Activated CD4-positive, alpha-beta T cell treated with anti-CD3 and anti-CD28 coated beads, Interleukin-2, amount 10 ng/mL, durations not matched to agents 7 days and 5 days (primary cell): ENCODE results near the gene DNAJC12. TPM values are rescaled to one million over a fixed set of nuclear protein-coding genes. Genes with fewer than 3 reads are reported as not detected.
A peak's percentile ranks its signal among the peaks of the same experiment; 100 is the strongest.
"Not testable (repeated sequence)": the region's sequence is repeated elsewhere in the genome, so short reads cannot be mapped to it uniquely, and the experiment has no call there.

Experiments
- CTCF ChIA-PET: fragments of 350-600 bp; sonication (Branson Sonifier 250); formaldehyde crosslinking; loops from one replicate; lab custom pipeline; 2021; ENCODE audit warnings: antibody characterized with exemption; lab: Charles Lee
- POLR2A ChIA-PET: fragments of 350-600 bp; sonication (Branson Sonifier 250); formaldehyde crosslinking; loops from one replicate; lab custom pipeline; 2021; ENCODE audit warnings: antibody characterized with exemption; lab: Charles Lee
- DNase-seq: peaks from one replicate; pipeline ENCODE4 v3.0.0-alpha.2; 2020
- H3K27ac Mint-ChIP-seq: one replicate; pipeline ENCODE4 v1.8.0; 2021; ENCODE audit warnings: mild to moderate bottlenecking, moderate library complexity, mixed read lengths
- H3K27me3 Mint-ChIP-seq: one replicate; pipeline ENCODE4 v1.8.0; 2021; ENCODE audit warnings: mixed read lengths
- H3K36me3 Mint-ChIP-seq: one replicate; pipeline ENCODE4 v1.8.0; 2021; ENCODE audit warnings: low read depth, mixed read lengths
- H3K4me1 Mint-ChIP-seq: one replicate; pipeline ENCODE4 v1.8.0; 2021; ENCODE audit warnings: mixed read lengths
- H3K4me3 Mint-ChIP-seq: one replicate; pipeline ENCODE4 v1.8.0; 2021; ENCODE audit warnings: mild to moderate bottlenecking, moderate library complexity, mixed read lengths
- H3K9me3 Mint-ChIP-seq: one replicate; pipeline ENCODE4 v1.8.0; 2021; ENCODE audit warnings: mixed read lengths
- total RNA-seq, 2 experiments: library from RNA; stranded (reverse); gene quantifications; one replicate each; pipeline ENCODE4 v1.2.3, GENCODE V29; 2021

Gene DNAJC12
- total RNA-seq = 1 to 10 TPM in 1 of 2 experiments, under 1 TPM in 1; 0.79 to 1.9 TPM

DNA sequence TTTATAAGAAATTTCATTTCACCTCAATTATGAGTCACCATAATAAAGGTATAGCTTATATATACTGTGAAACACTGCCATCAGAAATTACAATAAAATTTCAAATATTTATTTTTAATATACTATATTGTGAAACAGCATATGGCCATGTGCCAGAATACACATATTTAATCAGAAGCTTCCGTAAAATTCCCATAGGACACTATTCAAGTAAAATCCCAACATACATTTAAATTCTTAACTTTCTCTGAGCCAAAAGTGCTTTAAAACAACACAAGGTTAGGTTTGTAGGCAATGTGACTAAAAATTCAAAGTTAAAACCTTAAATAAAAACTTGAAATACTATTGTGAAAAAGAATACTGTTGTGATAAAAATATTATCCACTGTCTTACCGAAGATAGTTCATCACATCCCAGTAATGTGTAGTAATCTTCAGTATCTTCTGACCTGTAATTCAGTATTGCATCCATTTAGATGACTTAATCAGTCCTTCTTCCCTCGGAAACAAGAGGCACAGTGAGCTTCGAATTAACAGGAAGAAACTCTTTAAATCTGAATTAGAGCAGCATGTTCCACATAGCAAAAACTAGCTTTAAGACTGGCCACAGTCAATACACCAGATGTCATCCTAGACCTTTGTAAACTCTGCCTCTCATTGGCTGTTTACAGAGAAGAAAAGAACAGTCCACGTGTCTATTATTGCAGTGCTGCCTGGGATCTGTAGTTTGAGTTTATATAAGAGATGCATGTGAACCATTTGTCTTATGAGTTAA, at the start of gene DNAJC12:
DNAJC12 (minus strand) TSS at position 648 of the 774 bp plus-strand sequence; CDS start at position 471, 177 bp downstream.
- Mint-ChIP-seq H3K27ac (peak within 1 kb of the TSS; percentile 19), H3K36me3 (no peaks in the 10 kb centered on the region), H3K4me1 (peaks cover 3% of the 10 kb centered on the region), H3K4me3 (peak within 1 kb of the TSS; percentile 34), H3K27me3 (no peaks in the 10 kb centered on the region), H3K9me3 (peaks cover 9% of the 10 kb centered on the region)
- CTCF ChIA-PET = no interaction called here
- POLR2A ChIA-PET = interaction anchor here (0.7 kb wide), 1 partner anchor 18 kb away, joined by 3 read pairs; no protein-coding TSS in a partner anchor
- DNase-seq = peak; percentile 8

DNA sequence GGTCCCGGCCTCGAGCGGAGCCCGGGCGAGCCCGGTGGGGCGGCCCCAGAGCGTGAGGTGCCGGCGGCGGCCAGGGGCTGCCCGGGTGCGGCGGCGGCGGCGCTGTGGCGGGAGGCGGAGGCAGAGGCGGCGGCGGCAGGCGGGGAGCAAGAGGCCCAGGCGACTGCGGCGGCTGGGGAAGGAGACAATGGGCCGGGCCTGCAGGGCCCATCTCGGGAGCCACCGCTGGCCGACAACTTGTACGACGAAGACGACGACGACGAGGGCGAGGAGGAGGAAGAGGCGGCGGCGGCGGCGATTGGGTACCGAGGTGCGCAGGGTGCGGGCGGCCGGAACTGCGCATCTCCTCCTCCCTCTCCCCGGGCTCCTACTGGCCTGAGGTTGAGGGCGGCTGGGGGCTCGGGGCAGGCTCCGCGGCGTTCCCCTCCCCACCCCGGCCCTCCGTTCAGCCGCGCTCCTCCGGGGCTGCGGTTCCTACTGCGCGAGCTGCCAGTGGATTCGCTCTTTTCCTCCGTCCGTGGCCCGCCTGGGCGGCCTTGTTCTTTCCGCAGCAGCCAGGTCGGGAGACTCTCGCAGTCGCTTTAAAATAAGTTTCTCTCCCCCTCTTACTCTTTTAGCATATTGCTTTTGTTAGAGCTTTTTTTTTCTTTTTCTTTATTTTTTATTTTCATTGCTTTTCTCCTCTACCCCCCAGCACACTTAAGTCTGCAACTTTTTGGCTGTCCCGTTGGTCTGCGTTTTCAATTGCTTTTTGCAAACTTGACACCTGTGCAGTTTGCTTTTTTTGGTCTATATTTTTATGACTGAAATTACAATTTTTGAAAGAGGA, 47.1 kb upstream of the DNAJC12 start:
- Mint-ChIP-seq H3K27me3 (no peaks in the 10 kb centered on the region), H3K4me3 (peak overlapping the region; percentile 95), H3K36me3 (peaks cover 30% of the 10 kb centered on the region), H3K9me3 (no peaks in the 10 kb centered on the region), H3K4me1 (peaks cover 41% of the 10 kb centered on the region), H3K27ac (peak overlapping the region; percentile 97)
- CTCF ChIA-PET = interaction anchor here (0.8 to 1.2 kb wide), 3 partner anchors 22 to 114 kb away, joined by 3 to 4 read pairs (median 3); no protein-coding TSS in a partner anchor
- POLR2A ChIA-PET = no interaction called here
- peak; percentile 83 for DNase-seq

DNA sequence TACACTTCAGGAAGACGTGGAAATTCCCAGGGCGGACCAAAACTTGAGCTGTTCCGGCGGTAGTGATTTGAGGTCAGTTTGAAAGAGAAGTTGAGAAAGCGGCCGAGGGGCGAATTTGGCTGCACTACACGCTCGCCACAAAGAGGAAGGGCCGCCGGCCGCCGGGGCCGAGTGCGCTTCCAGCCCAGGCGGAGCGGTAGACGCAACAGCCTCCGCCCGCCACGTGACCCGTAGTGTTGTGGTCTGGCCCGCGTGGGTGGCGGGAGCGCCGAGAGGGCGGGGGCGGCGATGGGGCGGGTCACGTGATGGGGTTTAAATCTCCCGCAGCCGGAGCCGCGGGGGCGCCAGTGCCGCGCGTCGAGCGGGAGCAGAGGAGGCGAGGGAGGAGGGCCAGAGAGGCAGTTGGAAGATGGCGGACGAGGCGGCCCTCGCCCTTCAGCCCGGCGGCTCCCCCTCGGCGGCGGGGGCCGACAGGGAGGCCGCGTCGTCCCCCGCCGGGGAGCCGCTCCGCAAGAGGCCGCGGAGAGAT, 46.4 kb upstream of the DNAJC12 start, which contains the start of gene SIRT1:
SIRT1 (plus strand) TSS at position 344 of the 529 bp plus-strand sequence; CDS start at position 410, 66 bp downstream.
- no peaks in the 10 kb centered on the region for H3K27me3 Mint-ChIP-seq
- ChIA-PET POLR2A (no interaction called here), CTCF (interaction anchor here (0.5 to 1.5 kb wide), 5 partner anchors 12 to 1305 kb away, joined by 3 to 4 read pairs (median 3); no protein-coding TSS in a partner anchor)
- peak within 1 kb of the TSS; percentile 97 for H3K27ac Mint-ChIP-seq
- peak within 1 kb of the TSS; percentile 95 for H3K4me3 Mint-ChIP-seq
- H3K4me1 Mint-ChIP-seq = peaks cover 37% of the 10 kb centered on the region
- peaks cover 26% of the 10 kb centered on the region for H3K36me3 Mint-ChIP-seq
- peak; percentile 94 for DNase-seq
- no peaks in the 10 kb centered on the region for H3K9me3 Mint-ChIP-seq

DNA sequence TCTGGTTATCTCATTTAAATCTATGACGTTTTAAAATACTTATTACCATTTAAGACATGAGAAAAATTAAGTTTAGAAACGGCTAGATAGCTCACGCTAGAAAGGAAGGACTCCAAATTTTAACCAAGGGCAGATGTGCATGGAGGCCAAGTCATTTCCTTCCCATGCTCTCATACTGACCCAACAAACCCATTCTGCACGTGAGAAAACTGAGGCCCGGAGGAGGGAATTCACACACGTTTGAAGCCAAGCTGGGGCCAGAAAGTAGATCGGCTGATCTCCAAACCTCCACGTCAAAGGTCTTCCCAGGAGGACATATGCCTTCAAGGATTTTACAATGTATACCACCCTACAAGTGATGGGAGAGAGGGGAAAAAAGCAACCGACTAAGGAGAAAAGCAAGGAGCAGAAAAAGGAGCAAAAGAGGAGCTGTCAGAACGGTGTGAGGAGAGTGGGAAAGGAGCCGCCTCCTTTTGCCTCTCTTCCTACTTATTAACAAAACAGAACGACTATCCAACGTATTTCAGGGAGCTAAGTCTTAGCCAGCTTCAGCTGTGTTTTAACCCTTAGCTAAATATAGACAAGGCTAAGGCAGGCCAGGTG, 45.8 kb upstream of the DNAJC12 start:
- Mint-ChIP-seq H3K9me3 (no peaks in the 10 kb centered on the region), H3K27me3 (no peaks in the 10 kb centered on the region), H3K36me3 (peaks cover 20% of the 10 kb centered on the region), H3K27ac (peak overlapping the region; percentile 96), H3K4me3 (peak overlapping the region; percentile 80), H3K4me1 (peaks cover 31% of the 10 kb centered on the region)
- ChIA-PET CTCF (interaction anchor here (0.5 to 1.5 kb wide), 5 partner anchors 11 to 1306 kb away, joined by 3 to 4 read pairs (median 3); no protein-coding TSS in a partner anchor), POLR2A (no interaction called here)
- DNase-seq = no peak

DNA sequence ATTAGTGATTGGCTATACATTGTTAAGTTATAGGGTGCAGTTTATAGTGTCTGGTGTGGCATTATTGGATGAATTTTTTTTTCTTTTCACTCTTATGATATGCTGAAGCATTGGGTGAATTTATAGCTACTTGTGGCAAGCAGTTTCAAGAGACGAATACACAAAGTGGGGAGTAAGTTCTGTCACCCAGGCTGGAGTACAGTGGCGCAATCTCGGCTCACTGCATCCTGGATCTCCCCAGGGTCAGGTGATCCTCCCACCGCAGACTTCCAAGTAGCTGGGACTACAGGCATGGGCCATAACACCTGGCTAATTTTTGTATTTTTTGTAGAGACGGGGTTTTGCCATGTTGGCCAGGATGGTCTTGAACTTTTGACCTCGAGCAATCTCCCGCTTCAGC, 40.1 kb upstream of the DNAJC12 start:
- Mint-ChIP-seq H3K36me3 (no peaks in the 10 kb centered on the region), H3K4me1 (peaks cover 3% of the 10 kb centered on the region), H3K9me3 (no peaks in the 10 kb centered on the region), H3K27me3 (no peaks in the 10 kb centered on the region), H3K27ac (no peak overlapping the region), H3K4me3 (no peak overlapping the region)
- CTCF ChIA-PET = interaction anchor here (0.7 to 1.1 kb wide), 3 partner anchors 10 to 175 kb away, joined by 3 to 5 read pairs (median 4); no protein-coding TSS in a partner anchor
- DNase-seq = no peak
- POLR2A ChIA-PET = no interaction called here

DNA sequence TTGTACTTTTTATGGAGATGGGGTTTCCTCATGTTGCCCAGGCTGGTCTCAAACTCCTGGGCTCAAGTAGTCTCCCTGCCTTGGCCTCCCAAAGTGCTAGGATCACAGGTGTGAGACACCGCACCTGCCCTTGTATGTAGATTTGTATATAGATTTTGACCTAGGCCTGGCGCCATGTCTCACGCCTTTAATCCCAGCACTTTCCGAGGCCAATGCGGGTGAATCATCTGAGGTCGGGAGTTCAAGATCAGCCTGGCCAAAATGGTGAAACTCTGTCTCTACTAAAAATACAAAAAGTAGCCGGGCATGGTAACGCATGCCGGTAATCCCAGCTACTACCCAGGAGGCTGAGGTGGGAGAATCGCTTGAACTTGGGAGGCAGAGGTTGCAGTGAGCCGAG, 39.4 kb upstream of the DNAJC12 start:
- H3K9me3 Mint-ChIP-seq, DNase-seq, POLR2A ChIA-PET, H3K27me3 Mint-ChIP-seq, H3K4me1 Mint-ChIP-seq, H3K4me3 Mint-ChIP-seq, H3K27ac Mint-ChIP-seq, H3K36me3 Mint-ChIP-seq: not testable (repeated sequence)
- CTCF ChIA-PET = interaction anchor here (0.5 to 1.1 kb wide), 4 partner anchors 11 to 176 kb away, joined by 3 to 5 read pairs (median 4); no protein-coding TSS in a partner anchor

DNA sequence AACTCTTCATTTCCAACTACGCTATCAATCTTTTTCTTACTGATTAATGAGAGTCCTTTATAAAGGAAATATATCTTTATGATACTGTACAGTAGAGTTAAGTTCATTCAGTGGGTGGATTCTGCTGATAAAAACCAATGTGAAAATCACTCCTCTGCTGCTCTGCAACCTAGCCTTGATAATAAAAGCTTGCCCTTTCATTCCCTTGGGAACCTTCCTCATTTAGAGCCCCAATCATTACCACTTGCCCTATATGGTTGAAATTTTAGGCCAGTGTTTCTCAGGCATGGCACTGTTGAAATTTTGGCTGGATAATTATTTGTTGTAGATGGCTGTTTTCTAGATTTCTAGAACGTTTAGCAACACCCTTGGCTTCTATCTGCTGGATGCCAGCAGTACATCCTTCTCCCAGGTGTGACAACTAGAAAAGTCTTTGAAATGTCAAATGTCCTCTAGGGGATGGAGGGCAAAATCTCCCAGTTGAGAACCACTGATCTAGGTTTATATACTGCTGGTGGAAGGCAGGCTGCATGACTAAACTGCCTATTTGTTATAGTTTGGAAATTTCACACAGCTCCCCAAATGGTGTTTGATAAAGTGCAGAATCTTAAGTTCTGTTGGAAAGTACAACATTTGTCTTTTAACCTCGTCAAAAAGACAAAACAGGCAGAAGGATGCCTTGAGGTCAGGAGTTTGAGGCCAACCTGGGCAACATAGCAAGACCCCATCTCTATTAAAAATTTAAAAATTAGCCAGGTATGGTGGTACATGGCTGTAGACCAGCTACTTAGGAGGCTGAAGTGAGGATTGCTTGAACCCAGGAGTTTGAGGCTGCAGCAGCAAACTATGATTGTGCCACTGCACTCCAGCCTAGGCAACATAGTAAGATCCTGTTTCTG, 37.6 kb upstream of the DNAJC12 start:
- Mint-ChIP-seq H3K27me3 (no peaks in the 10 kb centered on the region), H3K27ac (no peak overlapping the region), H3K36me3 (no peaks in the 10 kb centered on the region), H3K9me3 (no peaks in the 10 kb centered on the region), H3K4me3 (no peak overlapping the region), H3K4me1 (no peaks in the 10 kb centered on the region)
- DNase-seq = no peak
- ChIA-PET POLR2A (interaction anchor here (0.7 kb wide), 1 partner anchor 27 kb away, joined by 6 read pairs; no protein-coding TSS in a partner anchor), CTCF (no interaction called here)

DNA sequence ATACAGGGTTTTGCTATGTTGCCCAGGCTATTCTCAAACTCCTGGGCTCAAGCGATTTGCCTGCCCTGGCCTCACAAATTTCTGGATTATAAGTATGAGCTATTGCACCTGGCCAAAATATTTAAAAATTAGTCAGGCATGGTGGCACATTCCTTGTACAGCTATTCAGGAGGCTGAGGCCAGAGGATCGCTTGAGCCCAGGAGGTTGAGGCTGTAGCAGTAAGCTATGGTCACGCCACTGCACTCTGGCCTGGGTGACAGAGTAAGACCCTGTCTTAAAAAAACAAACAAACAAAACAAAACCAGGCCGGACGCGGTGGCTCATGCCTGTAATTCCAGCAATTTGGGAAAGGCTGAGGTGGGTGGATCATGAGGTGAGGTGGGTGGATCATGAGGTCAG, 32.0 kb upstream of the DNAJC12 start:
- H3K4me1 Mint-ChIP-seq = no peaks in the 10 kb centered on the region
- H3K4me3 Mint-ChIP-seq = no peak overlapping the region
- no peaks in the 10 kb centered on the region for H3K9me3 Mint-ChIP-seq
- H3K36me3 Mint-ChIP-seq = no peaks in the 10 kb centered on the region
- CTCF ChIA-PET = interaction anchor here (0.7 kb wide), 1 partner anchor 15 kb away, joined by 3 read pairs; no protein-coding TSS in a partner anchor
- DNase-seq = no peak
- H3K27me3 Mint-ChIP-seq = no peaks in the 10 kb centered on the region
- H3K27ac Mint-ChIP-seq = no peak overlapping the region
- POLR2A ChIA-PET = no interaction called here

DNA sequence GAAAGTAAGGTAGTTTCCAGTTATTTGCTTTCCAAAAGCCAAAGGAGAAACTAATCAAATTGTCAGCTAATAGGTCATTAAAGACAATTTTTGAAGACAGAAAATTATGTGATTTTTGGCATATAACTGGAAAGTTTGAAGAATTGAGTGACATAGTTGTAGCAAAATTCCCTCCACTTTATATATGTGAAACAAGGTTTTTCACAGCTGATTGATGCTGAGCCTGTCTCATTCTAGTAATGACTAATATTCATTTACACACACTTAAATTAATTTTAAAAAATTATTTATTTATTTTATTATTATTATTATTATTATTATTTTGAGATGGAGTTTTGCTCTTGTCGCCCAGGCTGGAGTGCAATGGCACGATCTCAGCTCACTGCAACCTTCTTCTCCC, 30.1 kb upstream of the DNAJC12 start:
- CTCF ChIA-PET = interaction anchor here (1.0 to 1.3 kb wide), 2 partner anchors 13 to 41 kb away, joined by 3 to 4 read pairs; no protein-coding TSS in a partner anchor

DNA sequence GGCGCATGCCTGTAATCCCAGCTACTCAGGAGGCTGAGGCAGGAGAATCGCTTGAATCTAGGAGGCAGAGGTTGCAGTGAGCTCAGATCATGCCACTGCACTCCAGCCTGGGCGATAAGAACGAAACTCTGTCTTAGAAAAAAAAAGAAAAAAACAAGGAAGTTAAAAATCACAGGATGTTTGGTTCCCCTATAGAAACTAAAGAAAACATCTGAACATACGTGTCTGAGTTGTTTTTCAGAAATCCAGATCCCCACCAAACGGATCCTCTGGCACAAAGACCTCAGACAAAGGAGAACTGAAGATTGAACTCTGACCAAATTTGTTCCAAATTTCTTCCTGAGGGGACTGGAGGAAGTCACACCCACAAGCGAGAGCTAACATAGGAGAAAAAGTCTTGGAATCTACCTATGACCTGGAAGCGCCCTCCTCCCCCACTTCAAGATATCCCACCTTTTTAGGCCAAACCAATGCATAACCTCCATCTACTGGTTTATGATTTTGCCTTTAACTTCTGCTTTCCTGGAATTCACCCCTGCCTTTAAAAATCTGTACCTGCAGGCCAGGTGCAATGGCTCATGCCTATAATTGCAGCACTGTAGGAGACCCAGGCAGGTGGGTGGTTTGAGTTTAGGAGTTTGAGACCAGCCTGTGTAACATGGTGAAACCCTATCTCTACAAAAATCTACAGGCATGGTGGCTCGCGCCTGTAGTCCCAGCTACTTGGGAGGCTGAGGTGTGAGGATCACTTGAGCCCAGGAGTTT, 26.8 kb upstream of the DNAJC12 start:
- no peaks in the 10 kb centered on the region for H3K36me3 Mint-ChIP-seq
- no peaks in the 10 kb centered on the region for H3K4me1 Mint-ChIP-seq
- CTCF ChIA-PET = interaction anchor here (1.0 to 3.1 kb wide), 3 partner anchors 8 to 291 kb away, joined by 3 to 11 read pairs (median 4); no protein-coding TSS in a partner anchor
- DNase-seq = no peak
- POLR2A ChIA-PET = no interaction called here
- no peak overlapping the region for H3K4me3 Mint-ChIP-seq
- no peaks in the 10 kb centered on the region for H3K9me3 Mint-ChIP-seq
- no peaks in the 10 kb centered on the region for H3K27me3 Mint-ChIP-seq
- H3K27ac Mint-ChIP-seq = peak overlapping the region; percentile 5

More for the DNA sequence above, 30.1 kb upstream of the DNAJC12 start:
- H3K9me3 Mint-ChIP-seq = no peaks in the 10 kb centered on the region
- POLR2A ChIA-PET = interaction anchor here (0.6 kb wide), 1 partner anchor 55 kb away, joined by 3 read pairs; no protein-coding TSS in a partner anchor
- no peak overlapping the region for H3K27ac Mint-ChIP-seq
- no peak overlapping the region for H3K4me3 Mint-ChIP-seq
- H3K27me3 Mint-ChIP-seq = no peaks in the 10 kb centered on the region
- no peaks in the 10 kb centered on the region for H3K36me3 Mint-ChIP-seq
- H3K4me1 Mint-ChIP-seq = no peaks in the 10 kb centered on the region
- DNase-seq = no peak
